Glomerular visceral epithelial cell (primary cell): ENCODE results near the gene MAN2B1.
"Not testable (repeated sequence)": the region's sequence is repeated elsewhere in the genome, so short reads cannot be mapped to it uniquely, and the experiment has no call there.

ENCODE experiments used
- DNase-seq: peaks from one replicate; pipeline ENCODE4 v3.0.0-alpha.2; 2016; ENCODE audit errors: extremely low spot score

The MAN2B1 gene

DNA sequence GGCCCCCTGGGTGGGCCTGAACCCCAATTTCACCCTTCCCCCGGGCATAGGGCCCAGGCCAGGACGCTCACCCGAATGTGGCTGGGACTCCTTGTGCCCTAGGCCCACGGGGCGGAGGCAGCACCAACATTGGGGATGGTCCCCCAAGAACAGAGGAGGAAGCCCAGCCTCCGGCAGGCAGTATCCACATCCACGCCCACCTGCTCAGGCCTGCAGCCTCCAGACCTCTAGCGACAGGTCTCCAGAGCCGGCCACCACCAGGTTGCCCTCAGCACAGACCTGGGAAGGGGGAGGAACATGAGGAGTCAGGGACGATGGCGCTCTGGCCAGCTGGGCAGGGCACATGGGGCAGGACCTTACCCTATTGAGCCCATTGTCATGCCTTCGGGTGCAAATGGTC, 22.5 kb upstream of the MAN2B1 start:
- DNase-seq, result no peak

DNA sequence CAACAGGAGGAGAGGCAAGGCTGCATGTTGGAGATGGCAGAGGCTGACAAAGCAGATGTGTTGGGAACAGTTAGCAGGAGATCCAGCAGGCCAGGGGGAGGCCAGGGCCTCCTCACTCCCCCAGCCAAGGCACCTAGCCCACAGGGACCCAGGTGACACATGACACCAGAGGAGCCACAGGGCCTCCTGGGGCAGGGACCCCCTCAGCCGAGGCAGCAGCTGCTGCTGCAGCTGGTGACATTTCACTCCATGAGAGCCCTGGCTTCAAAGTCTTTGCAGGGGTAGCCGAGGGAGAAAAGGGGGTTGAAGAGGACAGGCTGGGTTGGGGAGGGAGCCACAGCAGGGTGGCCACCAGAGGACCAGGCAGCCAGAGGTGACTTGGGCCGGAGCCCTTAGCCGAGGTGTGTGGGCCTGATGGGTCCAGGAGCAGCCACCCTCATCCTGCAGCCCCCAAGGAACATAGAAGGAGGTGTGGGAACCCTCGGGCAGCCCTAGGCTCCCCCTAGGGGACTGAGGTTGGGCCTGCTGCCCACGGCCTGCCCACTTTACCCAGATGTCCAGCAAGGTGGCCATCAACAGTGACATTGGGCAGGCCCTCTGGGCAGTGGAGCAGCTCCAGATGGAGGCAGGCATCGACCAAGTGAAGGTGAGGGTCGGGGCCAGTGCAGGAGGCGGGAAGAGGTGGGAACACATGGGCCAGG, 21.1 kb upstream of the MAN2B1 start, which contains the start of gene GNG14:
Gene GNG14 (plus strand): TSS at position 503 of the 701 bp plus-strand sequence. CDS start 51 bp downstream, at position 554.
- DNase-seq, result no peak

DNA sequence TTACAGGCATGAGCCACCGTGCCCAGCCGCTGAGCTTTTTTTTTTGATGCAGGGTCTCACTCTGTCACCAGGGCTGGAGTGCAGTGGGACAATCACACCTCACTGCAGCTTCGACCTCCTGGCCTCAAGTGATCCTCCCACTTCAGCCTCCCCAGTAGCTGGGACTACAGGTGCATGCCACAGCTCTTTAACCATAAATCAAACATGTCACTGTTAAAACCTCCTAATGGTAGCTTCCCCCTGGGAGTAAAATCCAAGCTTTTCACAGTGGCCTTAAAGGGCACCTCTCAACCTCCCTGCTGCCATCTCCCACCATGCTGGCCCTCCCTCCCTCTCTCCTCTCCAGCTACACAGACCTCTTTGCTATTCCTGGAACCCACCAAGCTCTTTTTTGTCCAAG, 19.3 kb upstream of the MAN2B1 start:
- DNase-seq, result no peak

DNA sequence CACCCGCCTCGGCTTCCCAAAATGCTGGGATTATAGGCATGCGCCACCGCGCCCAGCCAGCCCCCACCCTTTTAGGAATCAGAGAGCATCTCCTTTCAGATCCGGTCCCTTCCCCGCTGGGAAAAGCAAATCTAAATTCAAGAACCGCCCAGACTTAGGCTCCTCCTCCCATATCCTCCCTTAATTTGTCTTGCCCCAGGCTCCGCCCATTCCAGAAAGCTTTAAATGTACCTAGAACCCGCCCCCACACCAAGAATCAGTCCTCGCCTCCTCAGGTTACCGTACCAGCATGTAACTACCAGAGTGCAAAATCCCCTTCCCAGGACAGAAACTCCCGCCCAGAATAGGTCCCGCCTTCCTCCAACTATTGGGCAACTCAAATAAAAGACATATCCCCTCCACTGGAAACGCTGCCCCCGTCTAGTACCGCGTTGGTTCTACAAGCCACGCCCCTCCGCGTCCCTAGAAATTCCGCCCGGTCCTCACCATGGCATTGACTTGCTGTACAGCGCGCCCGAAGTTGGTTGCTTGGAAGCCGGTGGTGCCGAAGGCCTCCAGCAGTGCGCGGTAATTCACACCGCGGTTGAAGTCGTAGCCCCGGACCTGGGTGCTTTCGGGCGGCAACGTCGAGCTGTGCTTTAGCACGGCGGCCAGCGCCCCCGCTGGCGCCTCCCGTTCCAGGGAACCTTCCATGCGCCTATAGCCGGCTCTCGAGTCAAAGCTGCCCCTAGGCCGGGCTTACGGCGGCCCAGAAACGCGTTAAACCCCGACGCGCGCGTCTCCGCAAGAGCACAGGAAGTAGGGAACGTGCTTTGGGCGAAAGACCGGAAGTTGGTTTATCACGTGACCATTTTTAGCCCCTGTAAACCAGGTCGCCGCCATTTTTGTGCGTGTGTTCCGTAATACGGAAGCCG, 14.8 kb upstream of the MAN2B1 start, which contains the start of gene DHPS:
Gene DHPS (minus strand): TSS at position 807 of the 914 bp plus-strand sequence. CDS start 114 bp downstream, at position 693.
- DNase-seq, result peak; percentile 99

DNA sequence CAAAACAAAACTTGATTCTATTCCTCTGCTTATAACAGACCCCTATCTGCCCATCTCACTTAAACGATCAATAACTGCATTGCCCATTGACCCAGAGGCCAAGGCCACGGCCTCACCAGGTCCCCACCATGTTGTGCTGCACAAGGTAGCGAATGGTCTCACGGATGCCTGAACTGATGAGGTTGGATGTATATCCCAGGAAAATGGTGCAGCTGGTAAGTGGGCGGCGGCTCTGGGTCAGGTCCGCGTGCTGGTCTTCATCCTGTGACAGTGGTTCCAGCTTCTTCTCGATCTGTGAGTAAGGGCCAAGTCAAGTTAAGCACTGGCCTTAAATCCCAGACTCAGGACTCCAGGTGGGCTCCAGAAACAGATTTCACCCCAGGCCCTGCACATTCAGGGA, 13.5 kb upstream of the MAN2B1 start:
- DNase-seq, result no peak

DNA sequence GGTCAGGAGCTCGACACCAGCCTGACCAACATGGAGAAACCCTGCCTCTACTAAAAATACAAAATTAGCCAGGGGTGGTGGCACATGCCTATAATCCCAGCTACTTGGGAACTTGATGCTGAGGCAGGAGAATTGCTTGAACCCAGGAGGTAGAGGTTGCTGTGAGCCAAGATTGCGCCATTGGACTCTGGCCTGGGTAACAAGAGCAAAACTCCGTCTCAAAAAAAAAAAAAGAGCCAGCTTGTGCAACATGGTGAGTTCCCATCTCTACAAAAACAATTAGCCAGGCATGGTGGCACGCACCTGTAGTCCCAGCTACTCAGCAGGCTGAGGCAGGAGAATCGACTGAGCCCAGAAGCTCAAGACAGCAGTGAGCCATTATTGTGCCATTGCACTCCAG, 11.5 kb upstream of the MAN2B1 start:
- not testable (repeated sequence) for DNase-seq

DNA sequence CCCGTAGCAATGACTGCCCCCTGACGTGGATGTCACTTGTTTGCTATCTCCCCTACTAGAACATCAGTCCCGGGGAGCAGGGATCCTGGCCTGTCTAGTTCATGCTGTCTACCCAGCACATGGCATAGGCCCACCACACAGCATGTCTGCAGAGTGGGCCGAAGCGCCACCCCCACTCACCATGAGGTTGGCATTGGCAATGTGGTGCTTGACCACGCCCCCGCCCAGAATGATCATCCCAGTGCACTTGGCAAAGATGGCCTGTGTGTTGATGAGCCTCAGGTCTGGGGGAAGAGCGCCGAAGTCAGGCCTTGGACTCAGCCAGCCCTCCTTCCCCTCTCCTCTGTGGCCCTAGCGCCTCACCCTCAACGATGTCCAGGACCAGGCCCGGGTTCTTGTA, 10.4 kb upstream of the MAN2B1 start:
- DNase-seq, result no peak

DNA sequence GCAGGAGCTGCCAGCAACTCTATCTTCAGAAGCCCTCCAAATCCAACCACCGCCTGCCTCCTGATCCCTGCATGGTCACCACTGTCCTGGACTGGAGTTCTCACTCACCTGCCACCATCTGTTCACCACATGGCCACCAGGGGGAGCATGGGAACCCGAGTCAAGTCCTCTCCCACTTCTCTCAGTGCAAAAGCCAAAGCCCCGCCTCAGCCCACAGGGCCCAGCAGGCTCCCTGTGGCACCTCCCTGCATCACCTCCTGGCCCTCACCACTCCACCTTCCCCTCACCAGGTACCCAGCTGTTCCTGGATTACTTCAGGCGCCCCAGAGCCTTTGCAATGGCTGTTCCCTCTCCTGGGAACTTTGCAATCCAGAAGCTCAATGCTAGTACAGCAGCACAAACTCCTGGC, 9.8 kb upstream of the MAN2B1 start:
- DNase-seq, result peak; percentile 85

DNA sequence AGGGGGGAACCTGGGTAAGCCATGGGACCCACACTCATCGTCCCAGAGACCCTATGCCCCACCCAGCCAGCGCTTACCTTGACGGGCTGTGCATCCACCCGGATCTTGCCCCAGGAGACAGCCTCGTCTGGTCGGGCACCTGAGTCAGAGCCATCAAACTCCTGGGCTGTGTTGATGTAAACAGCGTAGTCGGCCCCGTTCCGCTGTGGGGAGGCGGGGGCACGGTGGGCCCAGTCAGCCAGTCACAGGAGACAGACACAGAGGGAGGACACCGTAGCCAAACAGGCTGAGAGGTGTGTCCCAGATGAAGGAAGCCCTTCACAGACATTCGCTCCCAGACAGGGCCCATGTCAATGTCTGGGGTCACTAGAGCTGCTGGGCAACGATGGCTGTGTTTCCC, 9.4 kb upstream of the MAN2B1 start:
- no peak for DNase-seq

DNA sequence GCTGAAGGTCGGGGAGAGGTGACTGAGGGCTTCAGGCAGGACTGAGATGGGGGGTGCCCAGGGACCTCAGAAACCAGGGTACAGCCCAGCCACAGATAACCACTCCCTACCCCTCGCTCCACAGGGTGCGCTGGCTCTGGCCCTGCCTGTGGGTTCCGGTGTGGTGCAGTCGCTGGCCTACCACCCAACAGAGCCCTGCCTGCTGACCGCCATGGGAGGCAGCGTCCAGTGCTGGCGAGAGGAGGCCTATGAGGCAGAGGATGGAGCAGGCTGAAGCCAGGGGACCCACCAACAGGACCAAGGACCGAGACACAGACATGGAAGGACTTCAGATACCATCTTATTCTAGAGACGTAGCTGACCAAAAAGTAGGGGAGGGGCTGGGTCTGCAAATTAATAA, 8.9 kb upstream of the MAN2B1 start:
- DNase-seq, result no peak

DNA sequence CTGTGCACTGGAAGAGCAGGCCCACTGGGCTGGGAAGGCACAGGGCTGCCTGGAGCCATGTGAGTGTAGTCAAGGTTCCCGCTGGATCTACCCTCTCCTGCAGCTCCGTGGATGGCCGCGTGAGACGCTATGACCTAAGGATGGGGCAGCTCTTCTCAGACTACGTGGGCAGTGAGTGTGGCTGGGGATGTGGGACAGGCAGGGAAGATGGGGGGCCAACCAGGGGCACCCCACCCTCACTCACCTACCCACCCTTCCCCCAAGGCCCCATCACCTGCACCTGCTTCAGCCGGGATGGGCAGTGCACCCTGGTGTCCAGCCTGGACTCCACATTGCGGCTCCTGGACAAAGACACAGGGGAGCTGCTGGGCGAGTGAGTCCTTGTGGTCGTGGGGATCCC, 6.2 kb upstream of the MAN2B1 start:
- DNase-seq, result no peak

DNA sequence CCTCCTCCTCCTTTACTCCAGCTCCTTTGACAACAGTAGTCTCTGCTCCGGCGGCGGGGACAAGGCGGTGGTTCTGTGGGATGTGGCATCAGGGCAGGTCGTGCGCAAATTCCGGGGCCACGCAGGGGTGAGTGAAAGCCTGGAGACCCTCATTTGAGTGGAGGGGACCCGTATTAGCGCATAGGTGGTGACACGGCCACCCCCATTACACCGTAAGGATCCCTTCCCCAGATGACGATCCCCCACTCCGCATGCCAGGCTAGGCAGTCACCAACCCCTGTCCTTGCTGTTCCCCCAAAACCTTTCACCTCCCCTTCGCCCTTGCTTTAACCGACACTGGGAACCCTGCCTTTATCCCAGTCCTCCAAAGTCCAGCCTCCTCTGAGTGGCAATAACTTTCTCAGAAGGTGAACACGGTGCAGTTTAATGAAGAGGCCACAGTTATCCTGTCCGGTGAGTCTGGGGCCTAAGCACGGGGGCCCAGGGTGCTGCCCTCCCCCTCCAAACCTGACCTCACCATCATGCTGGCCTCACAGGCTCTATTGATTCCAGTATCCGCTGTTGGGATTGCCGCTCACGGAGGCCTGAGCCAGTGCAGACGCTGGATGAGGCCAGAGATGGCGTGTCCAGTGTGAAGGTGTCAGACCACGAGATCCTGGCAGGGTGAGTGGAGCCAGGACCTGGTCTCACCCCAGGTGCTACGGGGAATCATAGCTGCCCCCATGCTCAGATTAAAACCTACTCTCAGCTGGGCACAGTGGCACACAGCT, 3.8 kb upstream of the MAN2B1 start:
- no peak for DNase-seq

DNA sequence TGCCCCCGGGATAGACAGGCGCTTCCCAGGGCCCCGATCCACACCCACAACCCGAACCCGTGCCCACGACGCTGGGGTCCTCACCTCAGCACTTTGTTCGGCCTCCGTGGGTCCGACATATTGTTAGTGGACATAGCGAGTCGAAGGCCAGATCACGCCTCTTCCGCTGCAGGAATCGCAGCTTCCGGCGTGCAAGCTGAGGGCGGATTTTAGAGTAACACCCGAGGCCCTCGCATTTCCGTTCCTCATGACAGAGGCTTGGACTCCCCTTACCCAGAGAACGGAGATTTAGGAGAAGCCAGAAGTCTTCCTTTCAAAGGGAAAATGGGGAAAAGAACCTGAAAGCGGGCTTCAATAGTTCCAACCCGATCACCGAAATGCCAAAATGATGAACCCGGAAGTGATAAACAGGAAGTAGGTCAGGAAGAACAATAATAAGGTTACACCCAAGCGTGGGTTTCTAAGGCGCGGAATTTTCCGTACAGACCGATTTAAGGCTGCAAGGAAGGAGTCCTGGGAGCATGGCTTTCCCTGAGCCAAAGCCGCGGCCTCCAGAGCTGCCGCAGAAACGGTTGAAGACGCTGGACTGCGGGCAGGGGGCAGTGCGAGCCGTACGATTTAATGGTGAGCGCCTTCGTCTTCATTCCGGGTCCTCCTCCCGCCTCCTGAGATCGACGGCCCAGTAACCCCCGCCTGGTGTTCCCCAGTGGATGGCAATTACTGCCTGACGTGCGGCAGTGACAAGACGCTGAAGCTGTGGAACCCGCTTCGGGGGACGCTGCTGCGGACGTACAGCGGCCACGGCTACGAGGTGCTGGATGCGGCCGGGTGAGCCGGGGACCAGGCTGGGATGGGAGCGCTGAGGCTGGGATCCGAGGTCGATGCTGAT, 3.0 kb upstream of the MAN2B1 start:
- DNase-seq, result peak; percentile 79

DNA sequence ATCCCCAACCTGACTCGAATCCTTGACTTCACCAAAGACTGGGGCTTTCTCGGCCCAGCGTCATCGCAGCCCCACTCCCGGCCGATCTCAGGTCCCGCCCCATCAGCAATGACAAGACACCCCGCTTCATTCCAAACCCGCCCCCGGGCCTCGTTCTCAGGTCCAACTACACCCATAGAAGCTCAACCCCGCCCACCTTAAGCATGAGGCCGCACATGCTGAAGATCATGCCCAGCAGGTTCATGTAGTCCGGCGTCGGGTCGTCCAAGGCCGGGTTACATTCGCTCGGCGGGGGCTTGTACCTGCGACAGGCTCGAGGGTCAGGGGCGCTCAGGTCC, 2.4 kb upstream of the MAN2B1 start:
- DNase-seq, result peak; percentile 62

DNA sequence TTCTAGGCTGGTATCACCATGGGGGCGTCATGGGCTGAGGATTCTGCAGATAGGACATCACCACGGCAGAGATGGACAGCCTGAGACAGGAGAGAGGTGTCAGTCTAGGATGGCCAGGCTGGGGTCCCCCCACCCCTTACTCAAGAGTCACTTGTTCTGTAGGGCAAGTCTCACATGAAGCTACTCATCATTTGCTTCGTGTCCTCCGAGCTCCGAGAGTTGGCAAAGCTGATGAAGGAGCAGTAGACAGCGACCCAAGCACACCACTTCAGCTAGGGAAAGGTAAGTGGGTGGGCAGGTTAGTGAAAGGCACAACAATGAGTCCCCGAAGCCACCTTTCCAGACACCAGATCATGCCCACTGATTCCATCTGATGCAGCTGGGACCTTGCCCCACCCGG, 1.8 kb upstream of the MAN2B1 start:
- no peak for DNase-seq

DNA sequence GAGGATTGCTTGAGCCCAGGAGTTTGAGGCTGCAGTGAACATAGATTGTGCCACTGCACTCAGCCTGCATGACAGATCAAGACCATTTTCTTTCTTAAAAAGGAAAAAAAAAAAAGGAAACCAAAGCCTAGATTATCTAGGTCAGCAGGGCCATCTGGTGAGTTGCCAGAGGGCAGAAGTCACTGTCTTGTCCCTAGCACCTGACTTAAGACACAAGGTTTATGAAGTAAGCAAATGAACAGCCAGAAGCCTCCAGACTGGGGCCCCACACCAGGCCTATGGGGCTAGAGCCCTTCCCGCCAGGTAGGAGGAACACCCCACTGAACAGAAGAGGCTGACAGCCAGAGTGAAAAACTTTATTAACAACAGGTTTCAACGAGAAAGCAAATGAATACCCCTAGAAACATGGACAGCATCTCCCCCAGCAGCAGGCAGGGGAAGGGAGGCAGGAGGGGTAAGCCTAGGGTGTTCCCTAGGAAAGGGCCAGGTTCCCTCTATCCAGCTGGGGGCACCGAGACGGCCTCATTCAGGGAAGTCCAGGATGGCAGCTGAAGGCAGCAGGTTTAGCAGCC, 1.3 kb upstream of the MAN2B1 start:
- no peak for DNase-seq

DNA sequence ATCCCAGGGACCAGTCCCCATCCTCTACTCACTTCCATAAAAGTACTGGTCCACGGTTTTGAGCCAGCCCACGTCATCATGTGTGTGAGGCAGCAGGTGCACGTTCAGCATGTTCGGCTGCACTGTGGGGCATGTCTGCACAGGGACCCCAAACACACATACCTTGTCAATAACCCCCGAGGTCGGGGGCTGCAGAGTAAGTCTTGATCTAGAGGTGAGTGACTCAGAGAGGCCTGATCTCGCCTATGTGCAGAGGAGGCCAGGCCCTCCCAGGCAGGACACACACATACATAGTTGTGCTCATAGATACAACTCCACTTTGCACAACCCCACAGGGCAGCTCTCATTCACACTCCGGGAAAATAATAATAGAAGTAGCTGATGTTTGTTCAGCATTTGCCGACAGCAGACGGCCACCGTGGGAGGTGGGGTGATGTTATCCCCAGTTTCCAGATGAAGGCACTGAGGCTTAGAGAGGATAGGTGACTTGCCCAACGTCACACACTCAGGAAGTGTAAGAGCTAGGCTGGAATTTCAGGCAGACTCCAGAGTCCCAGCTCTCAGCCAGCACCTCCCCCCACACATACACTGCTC, 774 bp downstream of the MAN2B1 start:
- no peak for DNase-seq

DNA sequence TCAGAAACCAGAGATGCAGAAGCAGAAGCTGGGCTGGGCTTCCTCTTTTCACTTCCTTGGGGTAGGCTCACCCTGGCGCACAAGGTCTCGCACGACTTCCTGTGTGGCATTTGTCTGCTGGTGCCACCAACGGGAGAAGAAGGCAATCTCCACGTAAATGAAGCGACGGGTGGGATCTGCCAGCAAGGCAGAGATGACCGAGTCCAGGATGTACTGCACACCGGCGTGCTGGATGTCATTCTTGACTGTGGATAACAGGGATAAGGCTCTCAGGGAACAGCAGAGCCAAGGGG, 1.3 kb downstream of the MAN2B1 start:
- no peak for DNase-seq

DNA sequence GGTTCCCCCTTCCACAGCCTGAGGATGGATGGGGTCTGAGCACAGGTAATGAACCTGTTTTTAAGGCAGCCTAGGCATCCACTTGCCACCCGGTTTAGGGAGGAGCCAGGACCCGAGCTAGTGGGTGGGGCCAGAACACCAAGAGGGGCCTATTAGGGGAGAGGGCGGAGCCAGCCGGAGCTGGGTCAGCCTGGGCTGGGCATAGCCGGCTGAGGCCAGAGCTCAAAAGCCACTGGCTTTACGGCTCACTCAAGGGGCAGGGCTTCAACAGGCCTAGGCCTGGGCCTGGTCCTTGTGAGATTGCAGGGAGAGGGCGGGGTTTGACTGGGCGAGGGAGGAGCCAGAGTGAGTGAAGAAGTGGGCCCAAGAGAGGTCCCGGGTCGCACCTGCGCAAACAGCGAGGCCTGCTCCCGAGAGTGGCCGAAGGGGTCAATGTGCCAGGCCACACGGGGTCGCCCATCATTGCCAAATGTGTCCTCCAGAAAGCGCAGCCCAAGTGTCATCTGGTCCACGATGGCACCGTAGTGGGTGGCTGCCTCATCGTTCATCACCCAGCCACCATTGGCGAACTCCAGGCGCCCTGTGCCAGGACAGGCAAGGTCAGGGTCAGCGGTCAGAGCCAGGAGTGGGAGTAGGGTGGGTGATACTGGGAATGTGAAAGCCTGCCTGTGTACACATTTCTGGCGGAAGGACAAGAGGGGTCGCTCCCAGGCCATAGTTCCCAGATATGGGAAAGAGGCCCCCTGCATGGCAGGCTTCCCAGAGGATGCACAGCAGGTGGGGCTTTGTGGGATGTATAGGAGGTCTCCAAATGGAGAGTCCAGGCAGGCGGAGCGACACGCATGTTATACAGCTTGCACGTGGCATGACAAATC, 1.9 kb downstream of the MAN2B1 start:
- no peak for DNase-seq

DNA sequence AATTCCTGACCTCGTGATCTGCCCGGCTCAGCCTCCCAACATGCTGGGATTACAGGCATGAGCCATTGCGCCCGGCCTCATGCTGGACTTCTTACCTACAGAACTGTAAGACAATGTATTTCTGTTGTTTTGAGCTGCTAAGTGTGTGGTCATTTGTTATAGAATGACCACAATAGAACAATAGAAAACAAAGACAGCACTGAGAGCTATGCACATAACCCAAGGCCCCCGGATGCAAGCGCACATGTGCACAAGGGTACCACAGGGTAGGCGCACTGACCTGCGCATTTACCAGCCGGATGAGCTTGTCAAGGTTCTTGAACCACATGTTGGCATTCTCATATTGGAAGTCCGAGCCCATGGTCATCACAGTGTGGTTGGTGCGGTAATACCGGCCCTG, 5.6 kb downstream of the MAN2B1 start:
- DNase-seq, result no peak
